ENCODE measurements around the gene FH. TPM values are rescaled to one million over a fixed set of nuclear protein-coding genes. Genes with fewer than 3 reads are reported as not detected.

FH gene
- total RNA-seq, 1 experiment from 2014 or later = 108 TPM

GRCh38 chr1:241460098-241460873, 59.3 kb downstream of the FH start:
- BruUV-seq (replicated peaks) = no TSS peak
- no peak overlapping the region for H3K4me3 Mint-ChIP-seq (ENCODE audit: unreplicated experiment)
- no peak for DNase-seq
- no peak overlapping the region for H3K4me3 ChIP-seq (ENCODE audit: low read depth, low read length)
- H3K27me3 Mint-ChIP-seq (ENCODE audit: insufficient read depth, unreplicated experiment) = no peaks in the 10 kb centered on the region
- no peak overlapping the region for H3K27ac Mint-ChIP-seq (ENCODE audit: unreplicated experiment)
- H3K36me3 Mint-ChIP-seq (ENCODE audit: insufficient read depth, unreplicated experiment) = no peaks in the 10 kb centered on the region
- no peaks in the 10 kb centered on the region for H3K9me3 Mint-ChIP-seq (ENCODE audit: unreplicated experiment)
- no peaks in the 10 kb centered on the region for H3K4me1 Mint-ChIP-seq (ENCODE audit: low read depth, unreplicated experiment)
- H3K9me3 ChIP-seq = no peaks in the 10 kb centered on the region
- no peak for TF ChIP-seq CTCF (IDR thresholded peaks at IDR 0.05; ENCODE audit: insufficient read depth in 1 of 2, low read depth in 1 of 2, low read length in 1 of 2, severe bottlenecking in 1 of 2, unreplicated experiment in 1 of 2)
- no peaks in the 10 kb centered on the region for H3K4me1 ChIP-seq
- POLR2A ChIA-PET = no interaction called here
- no peaks in the 10 kb centered on the region for H3K36me3 ChIP-seq (ENCODE audit: control insufficient read depth, insufficient read depth, low read length)
- CTCF ChIA-PET = no interaction called here
- intact Hi-C loops (cut with micrococcal nuclease; ENCODE audit: unreplicated experiment) = no loop called here
- no peaks in the 10 kb centered on the region for H3K27me3 ChIP-seq (replicated peaks; ENCODE audit: control insufficient read depth, insufficient read depth, low read length)

- DNase-seq = no peak
- no peaks in the 10 kb centered on the region for H3K9me3 Mint-ChIP-seq (ENCODE audit: unreplicated experiment)
- no TSS peak for BruUV-seq (replicated peaks)
- no peak overlapping the region for H3K27ac Mint-ChIP-seq (ENCODE audit: unreplicated experiment)
- H3K4me1 ChIP-seq = no peaks in the 10 kb centered on the region
- H3K4me1 Mint-ChIP-seq (ENCODE audit: low read depth, unreplicated experiment) = no peaks in the 10 kb centered on the region
- no peaks in the 10 kb centered on the region for H3K27me3 ChIP-seq (replicated peaks; ENCODE audit: control insufficient read depth, insufficient read depth, low read length)
- CTCF ChIA-PET = no interaction called here
- intact Hi-C loops (cut with micrococcal nuclease; ENCODE audit: unreplicated experiment) = no loop called here
- POLR2A ChIA-PET = no interaction called here
- H3K36me3 Mint-ChIP-seq (ENCODE audit: insufficient read depth, unreplicated experiment) = no peaks in the 10 kb centered on the region
- TF ChIP-seq CTCF (IDR thresholded peaks at IDR 0.05; ENCODE audit: insufficient read depth in 1 of 2, low read depth in 1 of 2, low read length in 1 of 2, severe bottlenecking in 1 of 2, unreplicated experiment in 1 of 2) = no peak
- no peaks in the 10 kb centered on the region for H3K27me3 Mint-ChIP-seq (ENCODE audit: insufficient read depth, unreplicated experiment)
- H3K36me3 ChIP-seq (ENCODE audit: control insufficient read depth, insufficient read depth, low read length) = no peaks in the 10 kb centered on the region
- no peak overlapping the region for H3K4me3 Mint-ChIP-seq (ENCODE audit: unreplicated experiment)
- no peaks in the 10 kb centered on the region for H3K9me3 ChIP-seq
- H3K4me3 ChIP-seq (ENCODE audit: low read depth, low read length) = no peak overlapping the region
These were observed 60.3 kb downstream of the FH start for GRCh38 chr1:241459186-241459802.

GRCh38 chr1:241457421-241457820, 62.1 kb downstream of the FH start:
- POLR2A ChIA-PET = no interaction called here
- BruUV-seq (replicated peaks) = no TSS peak
- Histone ChIP-seq H3K36me3 (ENCODE audit: control insufficient read depth, insufficient read depth, low read length) (no peaks in the 10 kb centered on the region), H3K4me1 (no peaks in the 10 kb centered on the region), H3K27me3 (replicated peaks; ENCODE audit: control insufficient read depth, insufficient read depth, low read length) (no peaks in the 10 kb centered on the region), H3K9me3 (no peaks in the 10 kb centered on the region), H3K4me3 (ENCODE audit: low read depth, low read length) (no peak overlapping the region)
- Mint-ChIP-seq H3K27ac (ENCODE audit: unreplicated experiment) (no peak overlapping the region), H3K4me1 (ENCODE audit: low read depth, unreplicated experiment) (no peaks in the 10 kb centered on the region), H3K9me3 (ENCODE audit: unreplicated experiment) (no peaks in the 10 kb centered on the region), H3K36me3 (ENCODE audit: insufficient read depth, unreplicated experiment) (no peaks in the 10 kb centered on the region), H3K27me3 (ENCODE audit: insufficient read depth, unreplicated experiment) (no peaks in the 10 kb centered on the region), H3K4me3 (ENCODE audit: unreplicated experiment) (no peak overlapping the region)
- intact Hi-C loops (cut with micrococcal nuclease; ENCODE audit: unreplicated experiment) = no loop called here
- no peak for DNase-seq
- TF ChIP-seq CTCF (IDR thresholded peaks at IDR 0.05; ENCODE audit: insufficient read depth in 1 of 2, low read depth in 1 of 2, low read length in 1 of 2, severe bottlenecking in 1 of 2, unreplicated experiment in 1 of 2) = no peak
- CTCF ChIA-PET = no interaction called here

All from Caco-2 (cell line).